C4-2B (cell line): ENCODE results near the gene CABP7.

Experiments
- H3K27ac ChIP-seq: fragments of 450-650 bp; 2 replicates; pipeline ENCODE4 v1.5.1; 2017
- ZFX ChIP-seq: fragments of 450-650 bp; IDR thresholded peaks from 2 replicates; pipeline ENCODE4 v1.6.1; 2017
- TF ChIP-seq, protein P1 (sequence below): fragments of 450-650 bp; conservative IDR thresholded peaks from 2 replicates; pipeline ENCODE4 v1.5.1; 2017; ENCODE audit warnings: mild to moderate bottlenecking

CABP7 gene

DNA sequence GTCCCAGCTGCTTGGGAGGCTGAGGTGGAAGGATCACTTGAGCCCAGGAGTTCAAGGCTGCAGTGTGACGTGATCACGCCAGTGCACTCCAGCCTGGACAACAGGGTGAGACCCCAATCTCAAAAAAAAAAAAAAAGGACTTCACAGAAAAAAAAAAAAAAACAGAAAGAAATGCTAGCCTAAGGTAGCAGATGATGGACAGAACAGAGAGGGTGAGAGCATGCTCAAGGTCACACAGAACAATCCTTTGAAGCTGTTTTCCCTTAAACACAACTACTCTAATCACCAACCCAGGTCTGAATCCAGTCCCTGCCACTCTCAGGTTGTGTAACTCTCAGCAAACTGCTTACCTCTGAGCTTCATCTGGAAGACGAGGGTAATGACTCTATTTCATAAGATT lies 37.3 kb downstream of the CABP7 start:
- TF ChIP-seq ZFX: no peak
- TF ChIP-seq, protein P1, sequence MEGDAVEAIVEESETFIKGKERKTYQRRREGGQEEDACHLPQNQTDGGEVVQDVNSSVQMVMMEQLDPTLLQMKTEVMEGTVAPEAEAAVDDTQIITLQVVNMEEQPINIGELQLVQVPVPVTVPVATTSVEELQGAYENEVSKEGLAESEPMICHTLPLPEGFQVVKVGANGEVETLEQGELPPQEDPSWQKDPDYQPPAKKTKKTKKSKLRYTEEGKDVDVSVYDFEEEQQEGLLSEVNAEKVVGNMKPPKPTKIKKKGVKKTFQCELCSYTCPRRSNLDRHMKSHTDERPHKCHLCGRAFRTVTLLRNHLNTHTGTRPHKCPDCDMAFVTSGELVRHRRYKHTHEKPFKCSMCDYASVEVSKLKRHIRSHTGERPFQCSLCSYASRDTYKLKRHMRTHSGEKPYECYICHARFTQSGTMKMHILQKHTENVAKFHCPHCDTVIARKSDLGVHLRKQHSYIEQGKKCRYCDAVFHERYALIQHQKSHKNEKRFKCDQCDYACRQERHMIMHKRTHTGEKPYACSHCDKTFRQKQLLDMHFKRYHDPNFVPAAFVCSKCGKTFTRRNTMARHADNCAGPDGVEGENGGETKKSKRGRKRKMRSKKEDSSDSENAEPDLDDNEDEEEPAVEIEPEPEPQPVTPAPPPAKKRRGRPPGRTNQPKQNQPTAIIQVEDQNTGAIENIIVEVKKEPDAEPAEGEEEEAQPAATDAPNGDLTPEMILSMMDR: no peak
- no peak overlapping the region for H3K27ac ChIP-seq

DNA sequence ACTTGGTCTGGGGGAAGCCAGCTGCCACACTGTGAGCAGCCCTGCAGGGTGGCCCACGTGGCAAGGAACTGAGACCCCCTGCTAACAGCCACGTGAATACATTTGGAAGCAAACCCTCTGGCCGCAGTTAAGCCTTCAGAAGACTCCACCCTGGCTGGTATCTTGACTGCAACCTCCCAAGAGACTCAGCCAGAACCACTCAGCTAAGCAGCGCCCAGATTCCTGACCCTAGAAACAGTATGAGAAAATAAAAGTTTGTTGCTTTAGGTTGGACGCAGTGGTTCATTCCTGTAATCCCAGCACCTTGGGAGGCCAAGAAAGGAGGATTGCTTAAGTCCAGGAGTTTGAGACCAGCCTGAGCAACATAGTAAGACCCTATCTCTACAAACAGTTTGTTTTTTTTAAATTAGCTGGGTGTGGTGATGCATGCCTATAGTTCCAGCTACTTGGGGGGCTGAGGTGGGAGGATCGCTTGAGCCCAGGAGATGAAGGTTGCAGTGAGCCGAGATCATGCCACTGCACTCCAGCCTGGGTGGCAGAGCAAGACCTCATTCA lies 38.3 kb downstream of the CABP7 start:
- no peak for TF ChIP-seq ZFX
- TF ChIP-seq, protein P1: no peak
- no peak overlapping the region for H3K27ac ChIP-seq

DNA sequence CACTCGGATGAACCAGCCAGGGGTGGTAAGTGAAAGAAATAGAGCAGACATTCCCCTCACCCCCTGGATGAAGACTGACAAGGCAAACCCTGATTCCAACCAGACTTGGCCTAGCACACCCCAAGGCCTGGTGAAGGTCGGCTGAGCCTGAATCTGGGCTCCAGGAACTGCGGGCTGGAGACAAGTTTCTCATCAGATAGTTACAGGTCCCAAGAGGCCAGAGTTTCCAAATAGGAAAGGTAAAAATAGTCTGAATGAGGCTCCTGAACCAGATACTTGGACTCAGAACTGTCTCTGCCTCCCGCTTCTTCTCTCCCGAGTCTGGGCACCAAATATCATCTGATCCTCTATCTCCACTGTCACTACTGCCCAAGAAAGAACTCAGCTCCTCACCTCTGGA lies 39.2 kb downstream of the CABP7 start:
- no peak for TF ChIP-seq ZFX
- TF ChIP-seq, protein P1: no peak
- no peak overlapping the region for H3K27ac ChIP-seq

DNA sequence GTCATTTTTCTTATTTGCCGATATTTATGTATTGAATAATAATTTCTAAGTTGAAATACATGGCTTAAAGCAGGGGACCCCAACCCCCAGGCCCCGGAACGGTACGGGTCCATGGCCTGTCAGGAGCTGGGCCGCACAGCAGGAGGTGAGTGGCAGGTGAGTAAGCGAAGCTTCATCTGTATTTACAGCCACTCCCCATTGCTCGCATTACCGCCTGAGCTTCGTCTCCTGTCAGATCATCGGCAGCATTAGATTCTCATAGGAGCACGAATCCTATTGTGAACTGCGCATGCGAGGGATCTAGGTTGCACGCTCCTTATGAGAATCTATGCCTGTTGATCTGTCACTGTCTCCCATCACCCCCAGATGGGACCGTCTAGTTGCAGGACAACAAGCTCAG lies 42.5 kb downstream of the CABP7 start:
- TF ChIP-seq, protein P1: no peak
- no peak for TF ChIP-seq ZFX
- H3K27ac ChIP-seq: no peak overlapping the region

DNA sequence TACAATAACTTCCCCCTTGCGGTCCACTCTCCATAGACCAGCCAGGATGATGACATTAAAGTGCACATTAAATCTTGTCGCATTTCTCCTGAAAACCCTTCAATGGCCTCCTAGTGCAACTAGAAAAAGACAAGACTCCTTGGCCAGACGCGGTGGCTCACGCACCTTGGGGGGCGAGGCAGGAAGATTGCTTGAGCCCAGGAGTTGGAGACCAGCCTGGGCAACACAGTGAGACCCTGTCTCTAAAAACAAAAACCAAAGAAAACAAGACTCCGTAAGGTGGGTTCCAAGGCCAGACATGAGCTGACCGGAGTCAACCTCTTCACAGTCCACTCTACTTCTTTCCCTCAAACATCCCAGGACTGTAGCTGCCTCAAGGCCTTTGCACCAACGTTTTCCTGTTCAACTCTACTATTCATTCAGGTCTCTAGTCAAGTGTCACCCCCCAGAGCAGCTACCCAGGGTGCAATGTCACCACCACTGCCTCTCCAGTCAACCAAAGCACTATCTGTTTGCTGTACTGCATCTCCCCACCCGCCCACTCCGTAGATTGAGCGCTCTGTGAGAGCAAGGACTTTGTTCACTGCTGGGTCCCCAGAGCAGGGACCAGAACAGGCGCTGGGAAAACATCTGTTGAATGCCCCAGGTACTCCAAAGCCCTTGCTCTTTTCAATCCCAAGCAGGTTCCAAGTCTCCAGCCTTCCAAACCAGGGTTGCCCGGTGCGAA lies 46.3 kb downstream of the CABP7 start:
- TF ChIP-seq, protein P1: no peak
- no peak for TF ChIP-seq ZFX
- H3K27ac ChIP-seq: peak overlapping the region; percentile 92

DNA sequence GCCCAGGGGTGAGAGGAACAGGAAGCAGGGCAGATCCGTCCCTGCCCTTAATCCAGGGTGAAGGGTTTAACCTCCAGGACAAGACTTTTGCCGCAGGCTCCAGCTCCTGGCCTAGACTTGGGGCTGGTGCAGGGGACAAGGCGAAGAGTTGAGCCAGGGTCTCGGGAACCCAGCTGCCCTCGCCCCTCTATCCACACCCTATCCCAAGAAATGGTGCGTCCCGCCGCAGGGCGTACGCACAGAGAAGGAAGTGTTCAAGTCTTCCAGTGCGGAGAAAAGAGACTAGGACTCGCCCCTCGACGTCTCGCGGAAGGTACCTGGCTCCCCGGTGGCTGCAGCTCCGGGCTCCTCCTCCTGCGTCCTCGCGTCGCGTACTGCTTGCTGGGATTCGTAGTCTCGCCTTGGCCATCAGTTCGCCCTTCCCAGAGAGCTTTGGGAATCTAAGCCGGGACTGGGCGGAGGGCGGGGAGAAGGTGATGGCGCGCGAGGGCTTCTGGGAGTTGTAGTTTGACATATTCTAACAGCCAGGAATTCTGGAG lies 46.9 kb downstream of the CABP7 start, which contains the start of gene ZMAT5:
Gene ZMAT5, minus strand, starts transcription at position 376 of the 539 bp plus-strand sequence. CDS start 18,463 bp downstream, outside the sequence.
- H3K27ac ChIP-seq: peak within 1 kb of the TSS; percentile 92
- TF ChIP-seq, protein P1: no peak
- peak; percentile 33; the same call in 1 of the 2 replicates for TF ChIP-seq ZFX
